ENCODE measurements around the gene STATH. TPM values are rescaled to one million over a fixed set of nuclear protein-coding genes. Genes with fewer than 3 reads are reported as not detected.
"Not testable (repeated sequence)": the region's sequence is repeated elsewhere in the genome, so short reads cannot be mapped to it uniquely, and the experiment has no call there.

Gene STATH
- total RNA-seq, 1 donor from 2014 or later, result not detected

DNA sequence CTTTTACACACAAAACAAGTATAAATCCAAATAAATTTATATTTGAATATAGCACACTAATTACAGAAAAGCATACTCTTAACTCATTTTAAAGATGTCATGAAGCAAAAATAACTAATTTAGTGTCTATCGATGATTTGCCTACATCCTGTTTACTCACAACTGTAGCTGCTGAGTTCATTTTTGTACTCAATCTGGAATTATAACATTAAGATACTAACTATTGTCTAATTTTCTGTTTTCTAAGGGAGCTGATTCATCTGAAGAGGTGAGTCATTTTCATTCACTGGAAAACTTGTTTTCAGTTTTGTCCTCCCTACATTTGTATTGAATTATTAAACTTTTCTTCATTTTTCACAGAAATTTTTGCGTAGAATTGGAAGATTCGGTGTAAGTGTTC lies 3.7 kb downstream of the STATH start:
- H3K4me3 Mint-ChIP-seq, result no peak overlapping the region
- DNase-seq (ENCODE audit: low spot score in 2 of 2, unreplicated experiment in 2 of 2), result no peak
- no peaks in the 10 kb centered on the region for H3K36me3 Mint-ChIP-seq
- no peaks in the 10 kb centered on the region for H3K4me1 Mint-ChIP-seq
- H3K9me3 Mint-ChIP-seq, result no peaks in the 10 kb centered on the region
- TF ChIP-seq, protein P1, sequence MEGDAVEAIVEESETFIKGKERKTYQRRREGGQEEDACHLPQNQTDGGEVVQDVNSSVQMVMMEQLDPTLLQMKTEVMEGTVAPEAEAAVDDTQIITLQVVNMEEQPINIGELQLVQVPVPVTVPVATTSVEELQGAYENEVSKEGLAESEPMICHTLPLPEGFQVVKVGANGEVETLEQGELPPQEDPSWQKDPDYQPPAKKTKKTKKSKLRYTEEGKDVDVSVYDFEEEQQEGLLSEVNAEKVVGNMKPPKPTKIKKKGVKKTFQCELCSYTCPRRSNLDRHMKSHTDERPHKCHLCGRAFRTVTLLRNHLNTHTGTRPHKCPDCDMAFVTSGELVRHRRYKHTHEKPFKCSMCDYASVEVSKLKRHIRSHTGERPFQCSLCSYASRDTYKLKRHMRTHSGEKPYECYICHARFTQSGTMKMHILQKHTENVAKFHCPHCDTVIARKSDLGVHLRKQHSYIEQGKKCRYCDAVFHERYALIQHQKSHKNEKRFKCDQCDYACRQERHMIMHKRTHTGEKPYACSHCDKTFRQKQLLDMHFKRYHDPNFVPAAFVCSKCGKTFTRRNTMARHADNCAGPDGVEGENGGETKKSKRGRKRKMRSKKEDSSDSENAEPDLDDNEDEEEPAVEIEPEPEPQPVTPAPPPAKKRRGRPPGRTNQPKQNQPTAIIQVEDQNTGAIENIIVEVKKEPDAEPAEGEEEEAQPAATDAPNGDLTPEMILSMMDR (IDR thresholded peaks at IDR 0.05; ENCODE audit: unreplicated experiment), result no peak
- H3K27ac Mint-ChIP-seq, result no peak overlapping the region
- no peaks in the 10 kb centered on the region for H3K27me3 Mint-ChIP-seq (ENCODE audit: low read depth)

DNA sequence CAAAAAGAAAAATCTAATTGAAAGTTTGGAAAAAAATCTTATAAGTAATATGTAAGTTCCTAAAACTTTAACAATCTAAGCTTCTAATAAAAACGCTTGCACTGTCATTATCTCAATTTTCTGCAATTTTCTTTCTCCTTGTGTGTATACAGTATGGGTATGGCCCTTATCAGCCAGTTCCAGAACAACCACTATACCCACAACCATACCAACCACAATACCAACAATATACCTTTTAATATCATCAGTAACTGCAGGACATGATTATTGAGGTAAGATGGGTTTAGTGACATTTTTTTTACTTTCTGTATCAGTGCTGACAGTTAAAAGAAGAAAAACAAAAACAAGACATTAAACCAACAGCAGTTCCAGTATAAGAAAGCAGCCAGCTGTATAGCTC lies 4.9 kb downstream of the STATH start:
- no peaks in the 10 kb centered on the region for H3K27me3 Mint-ChIP-seq (ENCODE audit: low read depth)
- H3K4me1 Mint-ChIP-seq, result no peaks in the 10 kb centered on the region
- no peak for DNase-seq (ENCODE audit: low spot score in 2 of 2, unreplicated experiment in 2 of 2)
- H3K4me3 Mint-ChIP-seq, result no peak overlapping the region
- no peak overlapping the region for H3K27ac Mint-ChIP-seq
- H3K36me3 Mint-ChIP-seq, result no peaks in the 10 kb centered on the region
- TF ChIP-seq, protein P1 (IDR thresholded peaks at IDR 0.05; ENCODE audit: unreplicated experiment), result no peak
- H3K9me3 Mint-ChIP-seq, result no peaks in the 10 kb centered on the region

DNA sequence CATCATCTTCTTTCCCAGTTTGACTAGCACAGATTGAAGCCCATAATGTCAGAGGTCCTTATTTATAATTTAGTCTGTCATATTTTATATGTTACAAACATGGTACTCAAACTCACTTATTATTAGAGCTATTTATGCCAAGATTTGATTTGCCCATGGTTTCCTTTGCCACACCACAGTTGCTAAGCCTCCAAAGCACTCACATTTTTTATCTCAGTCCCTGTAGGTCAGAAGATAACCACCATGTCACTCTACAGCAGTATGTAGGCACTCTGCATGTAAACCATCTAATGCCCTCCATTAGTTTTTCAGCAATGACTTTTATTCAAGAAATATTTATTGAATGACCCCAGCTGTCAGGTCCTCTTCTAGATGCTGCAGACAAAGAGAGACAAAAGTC lies 6.7 kb downstream of the STATH start:
- Mint-ChIP-seq H3K27ac (no peak overlapping the region), H3K36me3 (no peaks in the 10 kb centered on the region), H3K4me3 (no peak overlapping the region), H3K4me1 (no peaks in the 10 kb centered on the region), H3K27me3 (ENCODE audit: low read depth) (no peaks in the 10 kb centered on the region), H3K9me3 (no peaks in the 10 kb centered on the region)
- TF ChIP-seq, protein P1 (IDR thresholded peaks at IDR 0.05; ENCODE audit: unreplicated experiment), result no peak
- DNase-seq (ENCODE audit: low spot score in 2 of 2, unreplicated experiment in 2 of 2), result no peak

DNA sequence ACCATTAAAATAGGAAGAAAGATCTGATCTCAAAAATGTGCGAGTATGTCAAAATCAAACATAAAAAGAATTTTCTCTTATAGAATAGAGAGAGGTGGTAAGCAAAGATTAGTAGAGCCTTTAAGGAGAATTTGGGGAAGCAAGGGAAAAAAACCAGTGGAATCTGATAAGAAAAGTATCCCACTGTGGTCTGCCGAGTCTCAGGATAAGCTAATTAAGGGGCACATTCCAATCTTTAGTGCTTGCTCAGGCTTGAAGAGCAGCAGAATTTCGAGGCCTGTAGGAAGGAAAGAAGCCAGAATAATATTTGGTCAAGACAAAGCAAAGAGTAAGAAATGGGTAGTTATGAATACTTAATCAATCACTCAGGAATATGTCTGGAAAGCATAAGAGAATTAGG lies 13.0 kb downstream of the STATH start:
- Mint-ChIP-seq H3K36me3 (no peaks in the 10 kb centered on the region), H3K4me3 (no peak overlapping the region), H3K27ac (no peak overlapping the region), H3K27me3 (ENCODE audit: low read depth) (no peaks in the 10 kb centered on the region), H3K9me3 (peaks cover 23% of the 10 kb centered on the region), H3K4me1 (no peaks in the 10 kb centered on the region)
- DNase-seq (ENCODE audit: low spot score in 2 of 2, unreplicated experiment in 2 of 2), result no peak
- TF ChIP-seq, protein P1 (IDR thresholded peaks at IDR 0.05; ENCODE audit: unreplicated experiment), result no peak

DNA sequence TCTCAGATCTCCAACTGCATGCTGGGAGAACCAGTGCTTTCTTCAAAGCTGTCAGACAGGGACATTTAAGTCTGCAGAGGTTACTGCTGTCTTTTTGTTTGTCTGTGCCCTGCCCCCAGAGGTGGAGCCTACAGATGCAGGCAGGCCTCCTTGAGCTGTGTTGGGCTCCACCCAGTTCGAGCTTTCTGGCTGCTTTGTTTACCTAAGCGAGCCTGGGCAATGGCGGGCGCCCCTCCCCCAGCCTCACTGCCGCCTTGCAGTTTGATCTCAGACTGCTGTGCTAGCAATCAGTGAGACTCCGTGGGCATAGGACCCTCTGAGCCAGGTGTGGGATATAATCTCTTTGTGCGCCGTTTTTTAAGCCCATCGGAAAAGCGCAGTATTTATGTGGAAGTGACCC lies 23.2 kb downstream of the STATH start:
- not testable (repeated sequence) for H3K27ac Mint-ChIP-seq; H3K4me3 Mint-ChIP-seq; DNase-seq (ENCODE audit: low spot score in 2 of 2, unreplicated experiment in 2 of 2); H3K27me3 Mint-ChIP-seq (ENCODE audit: low read depth); H3K36me3 Mint-ChIP-seq; H3K4me1 Mint-ChIP-seq
- H3K9me3 Mint-ChIP-seq, result peaks cover 20% of the 10 kb centered on the region

DNA sequence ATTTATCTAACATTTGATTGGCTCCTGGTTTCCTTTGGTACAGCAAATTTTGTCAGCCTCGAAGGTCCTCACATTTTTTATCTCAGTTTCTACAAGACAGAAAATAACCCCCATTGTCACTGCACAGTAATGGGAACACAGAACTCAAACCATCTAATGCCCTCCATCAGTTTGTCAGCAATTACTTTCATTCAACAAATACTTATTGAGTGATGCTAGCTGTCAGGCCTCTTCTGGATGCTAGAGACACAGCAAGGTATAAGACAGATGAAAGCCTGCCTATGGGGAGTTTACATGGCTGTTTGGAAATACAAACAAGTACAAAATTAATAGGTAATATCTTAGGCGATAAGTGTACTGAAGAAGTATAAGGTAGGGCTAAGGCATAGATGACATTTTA lies 27.5 kb downstream of the STATH start:
- TF ChIP-seq, protein P1 (IDR thresholded peaks at IDR 0.05; ENCODE audit: unreplicated experiment), result no peak
- Mint-ChIP-seq H3K36me3 (no peaks in the 10 kb centered on the region), H3K27ac (no peak overlapping the region), H3K9me3 (no peaks in the 10 kb centered on the region), H3K4me3 (no peak overlapping the region), H3K27me3 (ENCODE audit: low read depth) (no peaks in the 10 kb centered on the region), H3K4me1 (no peaks in the 10 kb centered on the region)
- DNase-seq (ENCODE audit: low spot score in 2 of 2, unreplicated experiment in 2 of 2), result no peak

Data from mesothelial cell of epicardium (in vitro differentiated cells).